Neuronal stem cell (in vitro differentiated cells): ENCODE measurements around the gene ZNF778.

ENCODE experiments used
- DNase-seq: peaks from one replicate; pipeline ENCODE4 v3.0.0-alpha.2; 2013; ENCODE audit warnings: low spot score
- H2AFZ ChIP-seq: one replicate; pipeline ENCODE4 v1.6.1; 2013; ENCODE audit warnings: mild to moderate bottlenecking, low read length, inconsistent platforms
- H2AK5ac ChIP-seq: 2 replicates; pipeline ENCODE4 v1.6.1; 2013; ENCODE audit warnings: low read depth, mild to moderate bottlenecking, inconsistent platforms, low read length, moderate library complexity, mixed read lengths
- H2BK120ac ChIP-seq: 2 replicates; pipeline ENCODE4 v1.6.1; 2013; ENCODE audit warnings: low read depth, mild to moderate bottlenecking, inconsistent platforms, low read length, moderate library complexity, mixed read lengths
- H2BK12ac ChIP-seq: one replicate; pipeline ENCODE4 v1.6.1; 2013; ENCODE audit warnings: low read length, inconsistent platforms
- H2BK15ac ChIP-seq: 2 replicates; pipeline ENCODE4 v1.6.1; 2013; ENCODE audit warnings: mild to moderate bottlenecking, low read length, inconsistent platforms, mixed read lengths
- H2BK5ac ChIP-seq: one replicate; pipeline ENCODE4 v1.6.1; 2013; ENCODE audit warnings: inconsistent platforms, mild to moderate bottlenecking, low read length, moderate library complexity
- H3K14ac ChIP-seq: one replicate; pipeline ENCODE4 v1.6.1; 2013; ENCODE audit warnings: low read length, inconsistent platforms
- H3K18ac ChIP-seq: 2 replicates; pipeline ENCODE4 v1.6.1; 2013; ENCODE audit warnings: low read length, inconsistent platforms
- H3K23ac ChIP-seq: 2 replicates; pipeline ENCODE4 v1.6.1; 2013; ENCODE audit warnings: low read depth, mild to moderate bottlenecking, mixed read lengths, low read length, inconsistent platforms; ENCODE audit not compliant: poor library complexity
- H3K27ac ChIP-seq: replicated peaks from 3 replicates; pipeline ENCODE4 v1.5.1; 2013; ENCODE audit warnings: low read length, inconsistent platforms
- H3K27me3 ChIP-seq, 3 experiments: 2 replicates each; pipeline ENCODE4 v1.6.1; 2013; ENCODE audit warnings: low read length in 3 of 3, mild to moderate bottlenecking in 2 of 3, inconsistent platforms in 1 of 3, low read depth in 1 of 3, mixed read lengths in 1 of 3, moderate library complexity in 1 of 3; ENCODE audit not compliant: control insufficient read depth in 3 of 3, insufficient read depth in 3 of 3
- H3K36me3 ChIP-seq, 2 donors: replicated peaks in 1 of 2; 2 replicates each; pipeline ENCODE4 v1.6.1; 2013; ENCODE audit warnings: low read length in 2 of 2; ENCODE audit not compliant: control insufficient read depth in 2 of 2, insufficient read depth in 2 of 2
- H3K4ac ChIP-seq: 2 replicates; pipeline ENCODE4 v1.6.1; 2013; ENCODE audit warnings: inconsistent platforms, mild to moderate bottlenecking, low read length, moderate library complexity
- H3K4me1 ChIP-seq, 2 donors: 1 replicate in 1 of 2; 2 replicates in 1 of 2; pipeline ENCODE4 v1.6.1; 2013; ENCODE audit warnings: low read length in 2 of 2, low read depth in 1 of 2; ENCODE audit not compliant: control insufficient read depth in 2 of 2, insufficient read depth in 1 of 2
- H3K4me2 ChIP-seq: one replicate; pipeline ENCODE4 v1.6.1; 2013; ENCODE audit warnings: mild to moderate bottlenecking, low read length, inconsistent platforms; ENCODE audit not compliant: insufficient read depth, poor library complexity, severe bottlenecking
- H3K4me3 ChIP-seq, 2 donors: 2 replicates each; pipeline ENCODE4 v1.5.1; 2013; ENCODE audit warnings: low read length in 2 of 2, mild to moderate bottlenecking in 2 of 2, inconsistent platforms in 1 of 2, moderate library complexity in 1 of 2
- H3K79me1 ChIP-seq: one replicate; pipeline ENCODE4 v1.6.1; 2013; ENCODE audit warnings: low read depth, mild to moderate bottlenecking, inconsistent platforms, low read length, moderate library complexity
- H3K9ac ChIP-seq: one replicate; pipeline ENCODE4 v1.6.1; 2013; ENCODE audit warnings: mild to moderate bottlenecking, low read depth, low read length, inconsistent platforms; ENCODE audit not compliant: poor library complexity
- H3K9me3 ChIP-seq, 2 donors: replicated peaks in 1 of 2; 2 replicates each; pipeline versions ENCODE3 to v1.6.1; 2013; ENCODE audit warnings: low read length in 2 of 2, mild to moderate bottlenecking in 2 of 2, inconsistent platforms in 1 of 2, low read depth in 1 of 2, mixed read lengths in 1 of 2, moderate library complexity in 1 of 2; ENCODE audit not compliant: control insufficient read depth in 2 of 2, insufficient read depth in 1 of 2
- H4K8ac ChIP-seq: one replicate; pipeline ENCODE4 v1.6.1; 2013; ENCODE audit warnings: low read depth, mild to moderate bottlenecking, inconsistent platforms, low read length, moderate library complexity
- H4K91ac ChIP-seq: one replicate; pipeline ENCODE4 v1.6.1; 2013; ENCODE audit warnings: low read length, low read depth, mild to moderate bottlenecking, inconsistent platforms; ENCODE audit not compliant: poor library complexity
- WGBS, 2 donors: extraction: QIAGEN DNeasy Blood & Tissue Kit; methylation state at CpG; one replicate each; pipeline ENCODE4 v1.1.7; 2013; ENCODE audit warnings: missing lambda C conversion rate in 2 of 2, mixed read lengths in 1 of 2; ENCODE audit not compliant: insufficient read length in 2 of 2, insufficient replicate concordance in 1 of 2; ENCODE audit errors: extremely low coverage in 2 of 2; 5-methylcytosine and 5-hydroxymethylcytosine counted together

The ZNF778 gene

DNA sequence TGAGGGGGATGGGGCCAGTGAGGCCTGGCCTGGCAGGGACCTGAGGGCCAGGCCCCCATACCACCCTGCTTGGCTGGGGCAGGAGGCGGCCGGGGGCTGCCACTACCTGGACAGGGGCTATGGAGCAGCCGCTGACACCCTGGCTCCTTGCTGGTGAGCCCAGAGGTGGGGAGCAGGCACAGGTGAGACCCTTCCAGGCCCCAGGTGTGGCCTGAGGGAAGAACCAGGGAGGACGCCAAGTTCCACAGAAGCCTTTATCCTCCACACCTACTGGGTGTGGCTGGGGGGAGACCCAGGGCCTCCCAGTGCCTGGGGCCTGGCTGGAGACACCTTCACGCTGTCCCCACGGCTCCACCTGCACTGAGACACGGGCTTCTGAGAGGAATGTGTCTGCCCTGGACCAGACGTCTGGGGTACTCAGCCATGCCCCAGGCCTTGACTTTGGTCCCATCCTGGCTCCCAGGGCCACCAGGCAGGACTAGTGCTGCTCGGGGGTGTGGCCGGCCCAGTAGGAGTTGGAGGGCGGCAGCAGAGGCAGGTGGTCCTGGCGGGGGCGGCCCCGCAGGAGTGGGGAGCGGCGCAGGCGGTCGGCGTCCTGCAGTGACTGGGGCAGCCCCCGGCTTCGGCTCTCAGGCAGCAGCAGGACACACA is 21.9 kb upstream of the ZNF778 start:
- Histone ChIP-seq H3K4me3 (no peak overlapping the region), H3K27ac (no peak overlapping the region), H2BK15ac (no peak overlapping the region), H3K36me3 (no peaks in the 10 kb centered on the region), H2BK120ac (no peak overlapping the region), H3K4me1 (peaks cover 3 to 25% of the 10 kb centered on the region in 2 donors), H4K8ac (no peak overlapping the region), H3K4me2 (no peak overlapping the region), H4K91ac (no peak overlapping the region), H3K9me3 (peaks cover 0 to 5% of the 10 kb centered on the region in 2 donors), H3K18ac (no peak overlapping the region), H3K23ac (peak overlapping the region; percentile 43), H3K27me3 (peaks cover 19 to 59% (median 41%) of the 10 kb centered on the region in 3 experiments), H2BK12ac (no peak overlapping the region), H2AFZ (no peak overlapping the region), H3K79me1 (peaks cover 5% of the 10 kb centered on the region), H3K14ac (peak overlapping the region; percentile 6), H3K9ac (no peak overlapping the region), H3K4ac (no peak overlapping the region), H2AK5ac (peak overlapping the region; percentile 28), H2BK5ac (no peak overlapping the region)
- no CpG with 5 or more reads among the region's 21 CpGs for WGBS, 2 donors
- no peak for DNase-seq

DNA sequence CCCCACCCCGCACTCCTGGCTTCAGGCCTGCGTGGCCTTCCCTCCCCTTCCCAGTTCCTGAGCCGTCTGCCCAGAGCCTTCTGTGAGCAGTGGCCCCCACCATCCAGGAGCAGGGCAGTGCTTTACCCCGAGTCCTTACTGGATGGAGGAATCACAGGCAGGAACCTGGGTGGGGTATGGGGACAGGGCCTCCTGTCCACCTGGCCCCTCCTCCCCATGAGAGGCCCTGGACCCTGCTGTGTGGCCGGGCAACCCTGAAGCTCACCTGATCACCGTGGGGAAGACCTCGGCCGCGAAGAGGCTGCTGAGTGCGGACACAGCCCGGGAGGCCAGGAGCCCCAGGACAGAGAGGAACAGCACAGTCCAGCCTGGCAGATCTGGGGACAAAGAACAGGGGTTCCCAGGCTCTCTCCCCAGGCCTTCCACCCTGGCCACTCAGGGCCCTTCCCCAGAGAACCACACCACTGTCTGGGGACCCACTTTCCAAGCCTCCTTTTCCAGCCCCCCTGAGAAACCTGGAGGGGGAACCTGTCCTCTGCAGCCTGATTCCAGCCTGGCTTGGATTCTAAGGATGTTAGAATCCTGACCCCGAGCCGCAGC is 20.4 kb upstream of the ZNF778 start:
- no peaks in the 10 kb centered on the region for H3K36me3 ChIP-seq
- no peak overlapping the region for H4K8ac ChIP-seq
- H2AK5ac ChIP-seq, result peak overlapping the region; percentile 37
- H3K27me3 ChIP-seq, result peaks cover 13 to 56% (median 38%) of the 10 kb centered on the region in 3 experiments
- H3K18ac ChIP-seq, result peak overlapping the region; percentile 28
- WGBS, 2 donors, result no CpG with 5 or more reads among the region's 13 CpGs
- no peak overlapping the region for H4K91ac ChIP-seq
- H2BK12ac ChIP-seq, result peak overlapping the region; percentile 41
- H2BK5ac ChIP-seq, result no peak overlapping the region
- H3K23ac ChIP-seq, result no peak overlapping the region
- H3K14ac ChIP-seq, result no peak overlapping the region
- DNase-seq, result no peak
- no peak overlapping the region for H3K4me2 ChIP-seq
- H3K9me3 ChIP-seq, result no peaks in the 10 kb centered on the region
- H3K27ac ChIP-seq, result no peak overlapping the region
- H3K79me1 ChIP-seq, result peaks cover 2% of the 10 kb centered on the region
- H3K4me3 ChIP-seq, result no peak overlapping the region
- H2BK15ac ChIP-seq, result no peak overlapping the region
- no peak overlapping the region for H2AFZ ChIP-seq
- H3K4me1 ChIP-seq, result peaks cover 4 to 24% of the 10 kb centered on the region in 2 donors
- no peak overlapping the region for H3K4ac ChIP-seq
- H2BK120ac ChIP-seq, result no peak overlapping the region
- H3K9ac ChIP-seq, result peak overlapping the region; percentile 60

DNA sequence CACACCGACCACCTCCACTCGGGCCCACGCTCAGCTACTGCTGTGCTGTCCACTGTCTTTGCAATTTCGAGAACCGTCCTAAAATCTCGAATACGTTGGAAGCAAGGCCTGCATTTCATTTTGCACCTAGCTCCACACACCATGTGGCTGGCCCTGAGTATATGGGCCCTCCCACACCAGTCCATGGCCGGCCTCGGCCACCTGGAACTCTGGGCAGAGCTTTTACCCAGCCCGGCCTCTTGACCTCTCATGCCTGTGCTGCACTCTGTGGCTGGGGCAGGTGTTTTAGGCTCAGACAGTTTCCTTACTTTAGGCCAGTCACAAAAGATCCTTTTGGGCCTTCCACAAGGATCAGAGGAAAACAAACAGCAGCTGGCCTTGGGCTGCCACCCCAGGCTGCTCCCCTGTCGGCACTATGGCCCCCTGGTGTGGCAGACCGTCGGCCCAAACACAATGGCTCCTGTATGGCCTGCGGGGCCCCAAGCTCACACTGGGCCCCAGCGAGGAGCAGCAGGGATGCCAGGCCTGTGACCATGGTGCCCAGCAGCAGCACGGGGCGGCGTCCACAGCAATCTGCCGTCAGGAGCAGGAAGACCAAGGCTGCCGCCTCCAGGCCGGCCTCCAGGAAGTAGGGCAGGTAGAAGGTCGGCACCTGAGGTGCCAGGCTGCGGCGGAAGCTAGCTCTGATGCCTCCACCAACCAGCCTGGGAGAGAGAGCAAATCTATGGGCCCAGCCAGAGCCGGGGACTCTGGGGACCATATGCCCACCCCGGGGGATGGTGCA is 19.7 kb upstream of the ZNF778 start:
- no peak overlapping the region for H2AFZ ChIP-seq
- H4K91ac ChIP-seq, result no peak overlapping the region
- peak overlapping the region; percentile 48 for H3K18ac ChIP-seq
- no peak overlapping the region for H2BK15ac ChIP-seq
- no peak overlapping the region for H2BK5ac ChIP-seq
- H3K9ac ChIP-seq, result no peak overlapping the region
- no peak overlapping the region for H4K8ac ChIP-seq
- H3K23ac ChIP-seq, result no peak overlapping the region
- H3K27ac ChIP-seq, result no peak overlapping the region
- peaks cover 2% of the 10 kb centered on the region for H3K79me1 ChIP-seq
- peaks cover 17 to 63% (median 44%) of the 10 kb centered on the region in 3 experiments for H3K27me3 ChIP-seq
- H3K36me3 ChIP-seq, result no peaks in the 10 kb centered on the region
- no peak overlapping the region for H2BK12ac ChIP-seq
- H3K4me3 ChIP-seq, result no peak overlapping the region
- no peak overlapping the region for H2BK120ac ChIP-seq
- WGBS, 2 donors, result no CpG with 5 or more reads among the region's 26 CpGs
- H2AK5ac ChIP-seq, result peak overlapping the region; percentile 14
- peaks cover 3 to 22% of the 10 kb centered on the region in 2 donors for H3K4me1 ChIP-seq
- H3K9me3 ChIP-seq, result peaks cover 4% of the 10 kb centered on the region in 2 donors
- H3K4ac ChIP-seq, result no peak overlapping the region
- H3K14ac ChIP-seq, result no peak overlapping the region
- H3K4me2 ChIP-seq, result no peak overlapping the region
- DNase-seq, result no peak
